Measurements from ENCODE around the gene VEPH1. TPM values are rescaled to one million over a fixed set of nuclear protein-coding genes. Genes with fewer than 3 reads are reported as not detected.

The VEPH1 gene
- total and polyA plus RNA-seq, 2 donors (not counting 1 experiment from before 2014, with no cell fraction given) = not detected

- Histone ChIP-seq H3K4me3 (ENCODE audit: control extremely low read depth in 1 of 5, extremely low read depth in 1 of 5, insufficient read depth in 1 of 5, low read depth in 2 of 5, low read length in 4 of 5) (no peak overlapping the region), H4K20me1 (ENCODE audit: control insufficient read depth, insufficient read depth, low read length, poor library complexity, severe bottlenecking) (no peaks in the 10 kb centered on the region), H3K4me1 (ENCODE audit: control insufficient read depth in 2 of 2, insufficient read depth in 2 of 2, low read length in 2 of 2) (no peaks in the 10 kb centered on the region), H3K36me3 (replicated peaks in 1 of 2; ENCODE audit: control extremely low read depth in 1 of 2, control insufficient read depth in 1 of 2, extremely low read depth in 1 of 2, insufficient read depth in 2 of 2, low read length in 1 of 2) (no peaks in the 10 kb centered on the region), H3K4me2 (replicated peaks; ENCODE audit: low read depth, low read length, poor library complexity, severe bottlenecking) (no peak overlapping the region), H2AFZ (ENCODE audit: insufficient read depth, low read depth, low read length, poor library complexity, severe bottlenecking) (no peak overlapping the region), H3K79me2 (ENCODE audit: control insufficient read depth, insufficient read depth, low read length) (no peaks in the 10 kb centered on the region), H3K9ac (ENCODE audit: low read length) (no peak overlapping the region), H3K9me3 (ENCODE audit: control extremely low read depth in 1 of 3, control insufficient read depth in 2 of 3, insufficient read depth in 1 of 3, low read length in 2 of 3) (peaks cover 0 to 16% (median 0%) of the 10 kb centered on the region in 3 donors), H3K27me3 (replicated peaks in 1 of 4; ENCODE audit: control extremely low read depth in 1 of 4, control insufficient read depth in 3 of 4, insufficient read depth in 4 of 4, low read length in 3 of 4) (no peaks in the 10 kb centered on the region), H3K27ac (ENCODE audit: low read length in 2 of 2) (no peak overlapping the region)
- POLR2A ChIA-PET = no interaction called here
- intact Hi-C loops (cut with micrococcal nuclease) = no loop called here
- DNase-seq (no peak), ATAC-seq (ENCODE audit: low read depth) (no peak)
- Mint-ChIP-seq H3K4me1 (no peaks in the 10 kb centered on the region), H3K27me3 (peaks cover 4% of the 10 kb centered on the region), H3K4me3 (no peak overlapping the region), H3K9me3 (ENCODE audit: insufficient read depth) (no peaks in the 10 kb centered on the region), H3K27ac (no peak overlapping the region)
- no peak for TF ChIP-seq EZH2 (IDR thresholded peaks at IDR 0.05; ENCODE audit: borderline replicate concordance, insufficient read depth, low read depth, low read length, poor library complexity, severe bottlenecking)
- TF ChIP-seq, protein P1, sequence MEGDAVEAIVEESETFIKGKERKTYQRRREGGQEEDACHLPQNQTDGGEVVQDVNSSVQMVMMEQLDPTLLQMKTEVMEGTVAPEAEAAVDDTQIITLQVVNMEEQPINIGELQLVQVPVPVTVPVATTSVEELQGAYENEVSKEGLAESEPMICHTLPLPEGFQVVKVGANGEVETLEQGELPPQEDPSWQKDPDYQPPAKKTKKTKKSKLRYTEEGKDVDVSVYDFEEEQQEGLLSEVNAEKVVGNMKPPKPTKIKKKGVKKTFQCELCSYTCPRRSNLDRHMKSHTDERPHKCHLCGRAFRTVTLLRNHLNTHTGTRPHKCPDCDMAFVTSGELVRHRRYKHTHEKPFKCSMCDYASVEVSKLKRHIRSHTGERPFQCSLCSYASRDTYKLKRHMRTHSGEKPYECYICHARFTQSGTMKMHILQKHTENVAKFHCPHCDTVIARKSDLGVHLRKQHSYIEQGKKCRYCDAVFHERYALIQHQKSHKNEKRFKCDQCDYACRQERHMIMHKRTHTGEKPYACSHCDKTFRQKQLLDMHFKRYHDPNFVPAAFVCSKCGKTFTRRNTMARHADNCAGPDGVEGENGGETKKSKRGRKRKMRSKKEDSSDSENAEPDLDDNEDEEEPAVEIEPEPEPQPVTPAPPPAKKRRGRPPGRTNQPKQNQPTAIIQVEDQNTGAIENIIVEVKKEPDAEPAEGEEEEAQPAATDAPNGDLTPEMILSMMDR (IDR thresholded peaks at IDR 0.05) = no peak
- CTCF ChIA-PET = no interaction called here
- 100% methylated on average over 1 of the region's 4 CpGs for WGBS (ENCODE audit: insufficient coverage)
Observed at GRCh38 chr3:157427901-157428300, 75.3 kb downstream of the VEPH1 start.

GRCh38 chr3:157423337-157423736 lies 79.9 kb downstream of the VEPH1 start:
- TF ChIP-seq, protein P1 (IDR thresholded peaks at IDR 0.05) = no peak
- TF ChIP-seq EZH2 (IDR thresholded peaks at IDR 0.05; ENCODE audit: borderline replicate concordance, insufficient read depth, low read depth, low read length, poor library complexity, severe bottlenecking) = no peak
- H3K4me2 ChIP-seq (replicated peaks; ENCODE audit: low read depth, low read length, poor library complexity, severe bottlenecking) = no peak overlapping the region
- H2AFZ ChIP-seq (ENCODE audit: insufficient read depth, low read depth, low read length, poor library complexity, severe bottlenecking) = no peak overlapping the region
- no peaks in the 10 kb centered on the region for H3K79me2 ChIP-seq (ENCODE audit: control insufficient read depth, insufficient read depth, low read length)
- H4K20me1 ChIP-seq (ENCODE audit: control insufficient read depth, insufficient read depth, low read length, poor library complexity, severe bottlenecking) = no peaks in the 10 kb centered on the region
- H3K4me3 Mint-ChIP-seq = no peak overlapping the region
- no peaks in the 10 kb centered on the region for H3K4me1 Mint-ChIP-seq
- intact Hi-C loops (cut with micrococcal nuclease) = no loop called here
- CTCF ChIA-PET = no interaction called here
- no peak for DNase-seq
- H3K4me3 ChIP-seq (ENCODE audit: control extremely low read depth in 1 of 5, extremely low read depth in 1 of 5, insufficient read depth in 1 of 5, low read depth in 2 of 5, low read length in 4 of 5) = no peak overlapping the region
- no peak for ATAC-seq (ENCODE audit: low read depth)
- H3K9me3 ChIP-seq (ENCODE audit: control extremely low read depth in 1 of 3, control insufficient read depth in 2 of 3, insufficient read depth in 1 of 3, low read length in 2 of 3) = peaks cover 0 to 16% (median 0%) of the 10 kb centered on the region in 3 donors
- no peaks in the 10 kb centered on the region for H3K4me1 ChIP-seq (ENCODE audit: control insufficient read depth in 2 of 2, insufficient read depth in 2 of 2, low read length in 2 of 2)
- H3K9ac ChIP-seq (ENCODE audit: low read length) = no peak overlapping the region
- H3K9me3 Mint-ChIP-seq (ENCODE audit: insufficient read depth) = no peaks in the 10 kb centered on the region
- POLR2A ChIA-PET = no interaction called here
- no peaks in the 10 kb centered on the region for H3K36me3 ChIP-seq (replicated peaks in 1 of 2; ENCODE audit: control extremely low read depth in 1 of 2, control insufficient read depth in 1 of 2, extremely low read depth in 1 of 2, insufficient read depth in 2 of 2, low read length in 1 of 2)
- no peak overlapping the region for H3K27ac Mint-ChIP-seq
- H3K27me3 ChIP-seq (replicated peaks in 1 of 4; ENCODE audit: control extremely low read depth in 1 of 4, control insufficient read depth in 3 of 4, insufficient read depth in 4 of 4, low read length in 3 of 4) = no peaks in the 10 kb centered on the region
- no peak overlapping the region for H3K27ac ChIP-seq (ENCODE audit: low read length in 2 of 2)
- H3K27me3 Mint-ChIP-seq = no peaks in the 10 kb centered on the region

Data from B cell (primary cell).